Activated T-cell treated with anti-CD3 and anti-CD28 coated beads for 4 hours (primary cell): ENCODE results near the gene ABTB1.

Experiments used
- DNase-seq: peaks from one replicate; pipeline ENCODE4 v3.0.0-alpha.2; 2020

Gene ABTB1

GRCh38 chr3:127722091-127722784, 49.5 kb downstream of the ABTB1 start:
- DNase-seq = no peak

DNA sequence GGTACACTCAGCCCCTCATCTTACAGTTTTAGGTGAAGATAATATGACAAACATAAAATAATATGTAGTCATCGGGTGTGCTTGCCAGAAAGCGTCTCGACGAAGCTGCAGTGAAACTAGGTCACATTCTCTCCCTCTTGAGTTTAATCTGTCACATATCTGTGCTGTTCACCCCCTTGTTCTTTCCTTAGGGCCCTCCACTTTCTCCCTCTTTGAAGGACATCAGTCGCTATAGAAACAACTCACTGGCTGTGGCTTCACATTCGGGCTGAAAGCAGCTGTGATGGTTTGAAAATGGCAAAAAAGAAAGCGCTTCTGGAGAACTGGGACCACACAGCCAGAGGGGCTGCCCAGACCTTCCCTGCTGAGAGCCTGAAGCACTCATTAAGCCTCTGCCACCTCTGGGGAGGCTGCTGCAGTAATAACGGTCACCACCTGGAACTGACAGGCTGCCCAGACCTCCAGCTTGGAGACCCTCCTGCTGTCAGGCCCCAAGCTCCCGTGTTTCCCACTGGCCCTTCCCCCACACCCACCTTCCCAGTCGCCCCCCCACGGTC, 50.3 kb downstream of the ABTB1 start:
- no peak for DNase-seq

DNA sequence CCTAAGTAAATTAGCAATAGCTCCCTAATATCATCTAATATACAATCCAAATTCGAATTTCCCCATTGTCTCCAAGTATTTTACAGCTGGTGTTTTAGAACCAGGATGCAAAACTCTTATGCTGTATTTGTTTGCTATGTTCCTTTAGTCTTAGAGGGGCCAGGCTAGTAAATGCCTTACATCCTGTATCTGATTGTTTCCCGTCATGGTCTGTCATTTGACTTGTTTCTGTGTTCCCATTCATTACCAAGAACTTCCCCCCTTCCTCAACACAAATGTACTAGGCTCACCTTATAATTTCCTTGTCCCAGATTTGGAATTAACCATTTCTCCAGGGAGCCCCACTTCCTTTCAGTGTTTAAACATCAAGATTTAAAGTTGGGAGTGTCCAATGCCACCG, 54.1 kb downstream of the ABTB1 start:
- no peak for DNase-seq

GRCh38 chr3:127728417-127729015, 55.8 kb downstream of the ABTB1 start:
- DNase-seq = no peak

GRCh38 chr3:127729556-127730056, 56.9 kb downstream of the ABTB1 start:
- no peak for DNase-seq

DNA sequence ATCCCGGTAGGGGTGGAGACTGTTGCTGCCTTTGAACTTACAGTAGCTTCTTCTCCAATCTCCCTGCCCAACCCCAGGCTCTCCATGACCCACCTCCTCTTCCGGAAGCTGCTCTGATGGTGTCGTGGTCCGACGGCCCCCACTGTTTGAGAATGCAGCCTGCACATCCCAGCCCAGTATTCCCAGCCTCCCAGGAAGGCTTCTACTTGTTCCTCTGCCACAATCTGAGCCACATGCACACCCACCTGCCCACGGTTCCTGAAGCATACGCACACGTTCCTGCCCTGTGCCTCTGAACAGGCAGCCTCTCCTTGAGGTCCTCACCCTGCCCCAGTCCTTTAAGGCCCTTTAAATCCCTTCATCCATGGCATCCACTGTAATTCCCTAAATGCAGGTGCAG, 57.4 kb downstream of the ABTB1 start:
- no peak for DNase-seq
